HG03520 (cell line): ENCODE data around the gene UNC13A.
"Not testable (repeated sequence)": the region's sequence is repeated elsewhere in the genome, so short reads cannot be mapped to it uniquely, and the experiment has no call there.

ENCODE experiments used
- ATAC-seq: cut with Tn5 transposase; IDR thresholded peaks from one replicate; pipeline ENCODE4 v1.9.1; 2021; ENCODE audit warnings: mild to moderate bottlenecking, moderate library complexity; ENCODE audit not compliant: unreplicated experiment

Gene UNC13A

DNA sequence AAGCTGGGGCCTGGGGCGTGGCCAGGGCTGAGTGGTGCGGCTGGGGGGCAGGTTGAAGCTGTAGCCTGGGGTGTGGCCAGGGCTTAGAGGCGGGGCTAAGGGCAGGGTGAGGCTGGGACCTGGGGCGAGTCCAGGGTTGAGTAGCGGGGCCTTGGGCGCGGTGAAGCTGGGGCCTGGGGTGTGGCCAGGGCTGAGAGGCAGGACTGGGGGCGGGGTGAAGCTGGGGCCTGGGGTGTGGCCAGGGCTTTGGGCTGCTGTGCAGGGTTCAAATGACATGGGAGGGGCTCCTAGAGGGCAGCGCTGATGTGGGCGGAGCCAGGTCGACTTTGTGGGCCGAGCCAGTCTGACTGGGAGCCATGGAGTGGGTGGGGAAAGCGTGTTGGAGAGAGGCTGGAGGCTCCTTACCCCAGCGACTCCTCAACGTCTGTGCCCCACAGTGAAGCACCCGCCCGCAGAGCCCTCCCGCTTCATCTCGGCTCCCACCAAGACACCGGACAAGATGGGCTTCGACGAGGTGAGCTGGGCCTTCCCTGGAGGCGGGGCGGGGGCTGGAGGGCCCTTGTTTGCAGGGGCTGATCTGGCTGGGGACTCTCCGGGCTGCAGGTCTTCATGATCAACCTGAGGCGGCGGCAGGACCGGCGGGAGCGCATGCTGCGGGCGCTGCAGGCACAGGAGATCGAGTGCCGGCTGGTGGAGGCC is 111.2 kb downstream of the UNC13A start:
- ATAC-seq, result no peak

DNA sequence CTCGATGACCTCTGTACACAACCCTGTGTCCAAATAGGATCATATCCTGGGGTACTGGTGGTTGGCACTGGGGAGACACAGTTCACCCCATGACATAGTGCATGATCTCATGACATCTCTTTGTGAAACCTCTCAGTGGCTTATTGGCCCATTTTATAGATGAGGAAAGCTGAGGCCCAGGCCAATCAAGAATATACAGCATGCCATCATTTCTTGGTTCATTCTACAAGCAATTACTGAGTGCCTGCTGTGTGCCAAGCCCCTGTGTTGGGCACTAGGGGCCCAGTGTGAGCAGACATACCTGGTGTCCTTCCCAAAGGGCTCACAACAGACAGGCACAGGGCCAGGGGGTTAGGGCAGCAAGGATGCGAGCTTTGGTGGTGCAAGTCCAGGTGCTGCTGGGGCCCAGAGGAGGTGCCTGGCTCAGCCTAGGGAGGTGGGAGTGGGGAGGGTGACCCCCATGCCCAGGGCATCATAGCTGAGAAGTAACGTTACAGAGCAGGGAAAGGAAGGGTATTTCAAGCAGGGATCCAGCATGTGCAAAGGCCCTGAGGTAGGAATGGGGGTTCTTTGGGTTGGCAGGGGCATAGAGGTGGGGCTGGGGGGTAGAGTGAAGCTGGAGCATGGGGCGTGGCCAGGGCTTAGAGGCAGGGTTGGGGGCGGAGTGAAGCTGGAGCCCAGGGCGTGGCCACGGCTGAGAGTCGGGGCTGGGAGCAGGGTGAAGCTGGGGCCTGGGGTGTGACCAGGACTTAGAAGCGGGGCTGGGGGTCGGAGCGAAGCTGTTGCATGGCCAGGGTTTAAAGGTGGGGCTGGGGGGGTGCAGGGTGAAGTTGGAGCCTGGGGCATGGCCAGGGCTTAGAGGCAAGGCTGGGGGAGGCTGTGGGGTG is 112.0 kb downstream of the UNC13A start:
- ATAC-seq, result no peak

- ATAC-seq, result no peak
These were observed 115.5 kb downstream of the UNC13A start for GRCh38 chr19:17572638-17573037.

- no peak for ATAC-seq
These were observed 117.4 kb downstream of the UNC13A start for GRCh38 chr19:17570791-17571190.

- ATAC-seq, result not testable (repeated sequence)
These were observed 117.9 kb downstream of the UNC13A start for GRCh38 chr19:17570291-17570690.

- ATAC-seq, result no peak
These were observed 120.2 kb downstream of the UNC13A start for GRCh38 chr19:17567940-17568339.

DNA sequence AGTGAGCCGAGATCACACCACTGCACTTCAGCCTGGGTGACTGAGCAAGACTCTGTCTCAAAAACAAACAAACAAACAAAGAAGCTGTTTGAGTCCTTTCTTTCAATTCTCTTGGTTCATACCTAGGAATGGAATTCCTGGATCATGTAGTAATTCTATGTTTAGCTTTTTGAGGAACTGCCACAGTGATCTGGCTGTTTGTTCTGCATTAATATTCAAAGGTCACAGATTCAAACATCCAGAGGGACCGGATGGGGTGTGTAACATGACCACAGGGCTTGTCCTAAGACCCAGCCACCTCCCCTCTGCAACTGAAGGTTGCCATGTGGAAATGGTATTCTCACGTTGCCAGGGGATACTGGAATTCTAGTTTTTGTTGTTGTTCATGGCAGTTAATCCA is 122.5 kb downstream of the UNC13A start:
- no peak for ATAC-seq

DNA sequence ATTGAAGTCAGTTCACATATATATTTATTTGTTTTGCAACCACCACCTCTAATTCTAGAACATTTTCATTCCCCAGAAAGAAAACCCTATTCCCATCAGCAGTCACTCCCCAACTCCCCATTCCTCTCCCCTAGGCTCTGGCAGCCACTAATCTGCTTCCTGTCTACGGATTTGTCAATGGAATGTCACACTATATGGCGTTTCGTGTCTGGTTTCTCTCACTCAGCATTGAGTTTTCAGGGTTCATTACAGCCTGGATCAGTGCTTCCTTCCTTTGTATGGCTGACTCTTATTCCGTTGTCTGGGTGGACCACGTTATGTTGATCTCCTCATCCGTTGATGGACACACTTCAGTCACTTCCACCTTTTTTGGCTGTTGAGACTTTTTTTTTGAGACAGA is 123.4 kb downstream of the UNC13A start:
- ATAC-seq, result no peak

GRCh38 chr19:17562561-17562960 is 125.6 kb downstream of the UNC13A start:
- no peak for ATAC-seq

DNA sequence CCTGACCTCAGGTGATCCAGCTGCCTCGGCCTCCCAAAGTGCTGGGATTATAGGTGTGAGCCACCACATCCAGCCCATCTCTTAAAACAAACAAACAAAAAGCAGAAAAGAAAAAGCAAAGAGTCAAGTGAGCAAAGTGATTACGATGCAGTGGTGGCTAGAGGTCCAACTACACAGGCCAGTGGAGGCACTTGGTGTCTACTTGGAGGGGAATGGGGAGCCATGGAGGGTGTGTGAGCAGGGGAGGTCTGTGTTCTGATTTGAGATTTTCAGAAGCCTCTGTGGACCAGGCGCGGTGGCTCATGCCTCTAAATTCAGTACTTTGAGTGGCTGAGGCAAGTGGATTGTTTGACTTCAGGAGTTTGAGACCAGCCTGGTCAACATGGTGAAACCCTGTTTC is 126.1 kb downstream of the UNC13A start:
- ATAC-seq, result no peak

- no peak for ATAC-seq
These were observed 128.0 kb downstream of the UNC13A start for GRCh38 chr19:17560205-17560595.

GRCh38 chr19:17557466-17557865 is 130.7 kb downstream of the UNC13A start:
- ATAC-seq, result no peak

DNA sequence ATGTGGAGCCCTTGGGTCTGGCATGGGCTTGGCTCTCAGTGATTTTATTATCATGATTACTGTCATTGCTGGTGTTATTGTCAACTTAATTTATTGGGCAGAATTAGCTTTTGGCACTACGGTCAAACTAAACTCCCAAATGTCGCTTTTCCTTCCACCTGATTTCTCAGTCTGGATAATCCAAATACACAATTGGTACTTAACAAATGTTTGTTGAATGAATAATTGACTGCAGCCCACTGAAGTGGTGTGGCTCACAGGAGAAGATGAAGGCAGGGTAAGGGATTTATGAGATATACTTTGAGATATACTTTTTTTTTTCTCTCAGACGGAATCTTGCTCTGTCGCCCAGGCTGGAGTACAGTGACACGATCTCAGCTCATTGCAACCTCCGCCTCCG is 131.2 kb downstream of the UNC13A start:
- no peak for ATAC-seq

DNA sequence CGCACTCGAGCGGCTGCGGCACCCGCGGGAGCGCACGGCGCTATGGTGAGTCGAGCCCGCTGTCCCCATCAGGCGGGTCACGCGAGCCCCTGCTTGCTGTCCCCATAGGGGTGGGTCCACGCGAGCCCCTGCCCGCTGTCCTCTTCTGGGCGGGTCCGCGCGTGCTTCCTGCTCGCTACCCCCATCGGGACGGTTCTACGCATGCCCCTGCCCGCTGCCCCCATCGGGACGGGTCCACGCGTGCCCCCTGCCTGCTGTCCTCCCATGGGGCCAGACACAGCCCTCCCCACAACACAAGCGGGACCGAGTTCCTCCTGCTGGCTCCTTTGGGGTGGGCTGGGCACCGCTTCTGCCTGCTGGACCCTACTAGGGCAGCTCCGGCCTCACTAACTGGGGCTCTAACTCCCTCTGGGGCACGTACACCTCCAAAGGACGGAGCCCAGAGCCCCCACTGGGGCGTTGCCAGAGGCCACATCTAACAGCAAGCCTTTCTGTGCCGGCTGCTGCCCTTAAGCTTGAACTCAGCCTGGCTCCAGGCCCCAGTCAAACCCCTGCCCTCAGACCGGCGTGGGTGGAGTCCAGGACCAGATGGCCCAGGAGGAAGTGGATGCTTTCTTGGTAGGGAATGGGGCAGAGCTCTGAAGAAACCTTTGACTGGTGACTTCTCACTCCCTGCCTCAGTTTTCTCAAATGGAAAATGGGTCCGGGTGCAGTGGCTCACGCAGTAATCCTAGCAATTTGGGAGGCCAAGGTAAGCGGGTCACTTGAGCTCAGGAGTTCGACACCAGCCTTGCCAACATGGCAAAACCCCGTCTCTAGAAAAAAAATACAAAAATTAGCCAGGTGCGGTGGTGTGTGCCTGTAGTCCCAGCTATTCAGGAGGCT is 132.0 kb downstream of the UNC13A start:
- ATAC-seq, result peak; percentile 11

GRCh38 chr19:17555480-17555928 is 132.7 kb downstream of the UNC13A start, which contains the start of gene COLGALT1:
Gene COLGALT1 (plus strand): TSS chr19:17555649. CDS start chr19:17555714, 65 bp downstream.
- ATAC-seq, result peak; percentile 87

GRCh38 chr19:17554968-17555479 is 133.1 kb downstream of the UNC13A start:
- no peak for ATAC-seq

- no peak for ATAC-seq
These were observed 134.9 kb downstream of the UNC13A start for GRCh38 chr19:17553256-17553655.

DNA sequence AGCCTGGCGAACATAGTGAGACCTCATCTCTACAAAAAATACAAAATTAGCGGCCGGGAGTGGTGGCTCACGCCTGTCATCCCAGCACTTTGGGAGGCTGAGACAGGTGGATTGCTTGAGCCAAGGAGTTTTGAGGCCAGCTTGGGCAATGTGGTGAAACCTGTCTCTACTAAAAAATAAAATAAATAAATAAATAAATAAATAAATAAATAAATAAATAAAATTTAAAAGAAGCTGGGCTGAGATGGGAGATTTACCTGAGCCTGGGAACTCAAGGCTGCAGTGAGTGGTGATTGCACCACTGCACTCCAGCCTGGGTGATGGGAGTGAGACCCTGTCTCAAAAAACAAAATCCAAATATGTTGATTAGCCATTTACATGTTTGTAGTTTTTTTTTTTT is 135.4 kb downstream of the UNC13A start:
- not testable (repeated sequence) for ATAC-seq
